ENCODE results near the gene CBFB.

DNA sequence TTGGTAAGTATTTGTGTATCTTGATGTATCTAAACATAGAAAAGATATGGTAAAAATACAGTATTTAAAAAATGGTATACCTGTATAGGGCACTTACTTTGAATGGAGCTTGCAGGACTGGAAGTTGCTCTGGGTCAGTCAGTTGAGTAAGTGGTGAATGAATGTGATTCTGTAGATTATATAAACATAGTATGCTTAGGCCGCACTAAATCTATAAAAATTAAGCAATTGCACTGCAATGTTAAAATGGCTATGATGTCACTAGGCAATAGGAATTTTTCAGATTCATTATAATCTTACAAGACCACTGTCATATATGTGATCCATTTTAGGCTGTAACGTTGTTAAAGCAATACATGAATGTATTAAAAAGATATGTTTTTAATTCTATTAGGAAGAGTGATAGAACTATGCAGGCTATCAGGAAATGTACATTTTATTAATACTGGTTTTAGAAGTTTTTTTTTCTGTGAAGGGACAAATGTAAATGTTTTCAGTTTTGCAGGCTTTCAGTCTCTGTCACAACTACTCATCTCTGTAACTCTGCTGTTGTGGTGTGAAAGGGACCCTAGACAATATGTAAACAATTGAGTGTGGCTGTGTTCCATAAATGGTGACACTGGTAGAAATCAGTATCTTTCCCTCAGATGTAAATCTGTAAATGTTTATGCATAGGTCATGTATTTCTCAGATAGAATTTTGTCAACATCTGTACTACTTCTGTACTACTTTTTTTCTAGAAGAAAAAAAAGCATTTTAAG is 10.5 kb downstream of the CBFB start:
- TF ChIP-seq, protein P1, sequence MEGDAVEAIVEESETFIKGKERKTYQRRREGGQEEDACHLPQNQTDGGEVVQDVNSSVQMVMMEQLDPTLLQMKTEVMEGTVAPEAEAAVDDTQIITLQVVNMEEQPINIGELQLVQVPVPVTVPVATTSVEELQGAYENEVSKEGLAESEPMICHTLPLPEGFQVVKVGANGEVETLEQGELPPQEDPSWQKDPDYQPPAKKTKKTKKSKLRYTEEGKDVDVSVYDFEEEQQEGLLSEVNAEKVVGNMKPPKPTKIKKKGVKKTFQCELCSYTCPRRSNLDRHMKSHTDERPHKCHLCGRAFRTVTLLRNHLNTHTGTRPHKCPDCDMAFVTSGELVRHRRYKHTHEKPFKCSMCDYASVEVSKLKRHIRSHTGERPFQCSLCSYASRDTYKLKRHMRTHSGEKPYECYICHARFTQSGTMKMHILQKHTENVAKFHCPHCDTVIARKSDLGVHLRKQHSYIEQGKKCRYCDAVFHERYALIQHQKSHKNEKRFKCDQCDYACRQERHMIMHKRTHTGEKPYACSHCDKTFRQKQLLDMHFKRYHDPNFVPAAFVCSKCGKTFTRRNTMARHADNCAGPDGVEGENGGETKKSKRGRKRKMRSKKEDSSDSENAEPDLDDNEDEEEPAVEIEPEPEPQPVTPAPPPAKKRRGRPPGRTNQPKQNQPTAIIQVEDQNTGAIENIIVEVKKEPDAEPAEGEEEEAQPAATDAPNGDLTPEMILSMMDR (IDR thresholded peaks at IDR 0.05; ENCODE audit: poor library complexity) = no peak
- TF ChIP-seq EZH2 (IDR thresholded peaks at IDR 0.05; ENCODE audit: borderline replicate concordance) = no peak

Data from hepatocyte (in vitro differentiated cells).